ENCODE results near the gene ADRA2A. TPM values are rescaled to one million over a fixed set of nuclear protein-coding genes. Genes with fewer than 3 reads are reported as not detected.

Gene ADRA2A
- polyA plus RNA-seq, 1 experiment, result 0.25 TPM

- no peak for TF ChIP-seq CTCF (IDR thresholded peaks at IDR 0.05; ENCODE audit: insufficient read depth, low read depth, low read length)
- Histone ChIP-seq H3K4me3 (ENCODE audit: low read depth, low read length) (no peak overlapping the region), H3K36me3 (ENCODE audit: control insufficient read depth, insufficient read depth, low read length) (no peaks in the 10 kb centered on the region), H3K27me3 (ENCODE audit: control insufficient read depth, insufficient read depth, low read length) (no peaks in the 10 kb centered on the region)
- ChIA-PET CTCF (no interaction called here), POLR2A (no interaction called here)
- DNase-seq (ENCODE audit: low read depth), result no peak
Measured at GRCh38 chr10:111119637-111120036, 42.8 kb downstream of the ADRA2A start.

GRCh38 chr10:111122127-111122526 lies 45.3 kb downstream of the ADRA2A start:
- POLR2A ChIA-PET, result no interaction called here
- no peak for TF ChIP-seq CTCF (IDR thresholded peaks at IDR 0.05; ENCODE audit: insufficient read depth, low read depth, low read length)
- Histone ChIP-seq H3K27me3 (ENCODE audit: control insufficient read depth, insufficient read depth, low read length) (no peaks in the 10 kb centered on the region), H3K36me3 (ENCODE audit: control insufficient read depth, insufficient read depth, low read length) (no peaks in the 10 kb centered on the region), H3K4me3 (ENCODE audit: low read depth, low read length) (no peak overlapping the region)
- CTCF ChIA-PET, result interaction anchor here (0.5 kb wide), 1 partner anchor 34 kb away, joined by 3 read pairs; no protein-coding TSS in a partner anchor
- DNase-seq (ENCODE audit: low read depth), result no peak

GRCh38 chr10:111123883-111124282 lies 47.1 kb downstream of the ADRA2A start:
- POLR2A ChIA-PET, result no interaction called here
- TF ChIP-seq CTCF (IDR thresholded peaks at IDR 0.05; ENCODE audit: insufficient read depth, low read depth, low read length), result no peak
- CTCF ChIA-PET, result no interaction called here
- DNase-seq (ENCODE audit: low read depth), result no peak
- no peak overlapping the region for H3K4me3 ChIP-seq (ENCODE audit: low read depth, low read length)
- H3K27me3 ChIP-seq (ENCODE audit: control insufficient read depth, insufficient read depth, low read length), result no peaks in the 10 kb centered on the region
- no peaks in the 10 kb centered on the region for H3K36me3 ChIP-seq (ENCODE audit: control insufficient read depth, insufficient read depth, low read length)

GRCh38 chr10:111125102-111125501 lies 48.3 kb downstream of the ADRA2A start:
- ChIA-PET CTCF (no interaction called here), POLR2A (no interaction called here)
- no peak for TF ChIP-seq CTCF (IDR thresholded peaks at IDR 0.05; ENCODE audit: insufficient read depth, low read depth, low read length)
- Histone ChIP-seq H3K27me3 (ENCODE audit: control insufficient read depth, insufficient read depth, low read length) (no peaks in the 10 kb centered on the region), H3K4me3 (ENCODE audit: low read depth, low read length) (no peak overlapping the region), H3K36me3 (ENCODE audit: control insufficient read depth, insufficient read depth, low read length) (no peaks in the 10 kb centered on the region)
- no peak for DNase-seq (ENCODE audit: low read depth)

GRCh38 chr10:111126077-111126476 lies 49.2 kb downstream of the ADRA2A start:
- no peak for TF ChIP-seq CTCF (IDR thresholded peaks at IDR 0.05; ENCODE audit: insufficient read depth, low read depth, low read length)
- Histone ChIP-seq H3K36me3 (ENCODE audit: control insufficient read depth, insufficient read depth, low read length) (no peaks in the 10 kb centered on the region), H3K4me3 (ENCODE audit: low read depth, low read length) (no peak overlapping the region), H3K27me3 (ENCODE audit: control insufficient read depth, insufficient read depth, low read length) (no peaks in the 10 kb centered on the region)
- DNase-seq (ENCODE audit: low read depth), result no peak
- CTCF ChIA-PET, result no interaction called here
- POLR2A ChIA-PET, result no interaction called here

Data from BJ (cell line).